BJ (cell line): ENCODE data around the gene TBXT. TPM values are rescaled to one million over a fixed set of nuclear protein-coding genes. Genes with fewer than 3 reads are reported as not detected.
"Not testable (repeated sequence)": the region's sequence is repeated elsewhere in the genome, so short reads cannot be mapped to it uniquely, and the experiment has no call there.

Experiments
- CTCF ChIA-PET: fragments of 350-600 bp; formaldehyde crosslinking; extraction: SDS; loops from one replicate; lab custom pipeline; 2021; ENCODE audit warnings: antibody characterized with exemption, inconsistent platforms; lab: Yijun Ruan, JAX
- POLR2A ChIA-PET: fragments of 300-600 bp; sonication (Branson Sonifier 250); formaldehyde crosslinking; extraction: SDS; loops from one replicate; lab custom pipeline; 2021; ENCODE audit warnings: antibody characterized with exemption; lab: Charles Lee
- DNase-seq: peaks from one replicate; pipeline ENCODE4 v3.0.0-alpha.2; 2011; ENCODE audit warnings: low read depth
- H3K27me3 ChIP-seq: 2 replicates; pipeline ENCODE4 v1.6.0; 2011; ENCODE audit warnings: low read length; ENCODE audit not compliant: control insufficient read depth, insufficient read depth
- H3K36me3 ChIP-seq: 2 replicates; pipeline ENCODE4 v1.5.1; 2011; ENCODE audit warnings: low read length; ENCODE audit not compliant: control insufficient read depth, insufficient read depth
- H3K4me3 ChIP-seq: 2 replicates; pipeline ENCODE4 v1.5.1; 2011; ENCODE audit warnings: low read depth, mild to moderate bottlenecking, control low read depth, low read length
- polyA plus RNA-seq: library from polyadenylated mRNA; depleted of rRNA; stranded (reverse); fragments of >200 nt; gene quantifications from 2 replicates; pipeline ENCODE4 v1.2.3, GENCODE V29; 2011
- TF ChIP-seq, protein P1 (sequence below): IDR thresholded peaks from 2 replicates; pipeline ENCODE4 v1.5.1; 2011; ENCODE audit warnings: low read depth, mild to moderate bottlenecking, control low read depth, inconsistent platforms, low read length, moderate library complexity; ENCODE audit not compliant: insufficient read depth

TBXT gene
- polyA plus RNA-seq, 1 experiment = not detected

DNA sequence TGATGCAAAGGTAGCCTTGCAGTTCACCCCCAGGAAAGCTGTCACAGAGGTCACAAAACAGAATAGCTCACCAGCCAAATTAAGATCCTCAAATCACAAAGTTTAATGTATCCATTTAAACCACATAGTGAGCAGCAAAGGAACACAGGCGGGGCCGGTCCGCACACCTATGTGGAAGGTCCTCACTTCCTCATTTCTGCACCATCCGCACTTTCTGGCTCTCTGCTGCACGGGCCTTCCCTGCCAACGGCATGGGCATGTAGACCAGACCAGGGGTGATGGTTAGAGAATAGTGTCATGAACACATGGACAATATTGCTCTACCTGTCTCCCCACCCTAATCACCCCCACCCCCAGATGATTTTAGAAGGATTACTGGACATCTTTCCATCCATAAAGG is 12.1 kb upstream of the TBXT start:
- no peak for DNase-seq
- POLR2A ChIA-PET = no interaction called here
- CTCF ChIA-PET = no interaction called here
- no peaks in the 10 kb centered on the region for H3K36me3 ChIP-seq
- H3K4me3 ChIP-seq = no peak overlapping the region
- TF ChIP-seq, protein P1, sequence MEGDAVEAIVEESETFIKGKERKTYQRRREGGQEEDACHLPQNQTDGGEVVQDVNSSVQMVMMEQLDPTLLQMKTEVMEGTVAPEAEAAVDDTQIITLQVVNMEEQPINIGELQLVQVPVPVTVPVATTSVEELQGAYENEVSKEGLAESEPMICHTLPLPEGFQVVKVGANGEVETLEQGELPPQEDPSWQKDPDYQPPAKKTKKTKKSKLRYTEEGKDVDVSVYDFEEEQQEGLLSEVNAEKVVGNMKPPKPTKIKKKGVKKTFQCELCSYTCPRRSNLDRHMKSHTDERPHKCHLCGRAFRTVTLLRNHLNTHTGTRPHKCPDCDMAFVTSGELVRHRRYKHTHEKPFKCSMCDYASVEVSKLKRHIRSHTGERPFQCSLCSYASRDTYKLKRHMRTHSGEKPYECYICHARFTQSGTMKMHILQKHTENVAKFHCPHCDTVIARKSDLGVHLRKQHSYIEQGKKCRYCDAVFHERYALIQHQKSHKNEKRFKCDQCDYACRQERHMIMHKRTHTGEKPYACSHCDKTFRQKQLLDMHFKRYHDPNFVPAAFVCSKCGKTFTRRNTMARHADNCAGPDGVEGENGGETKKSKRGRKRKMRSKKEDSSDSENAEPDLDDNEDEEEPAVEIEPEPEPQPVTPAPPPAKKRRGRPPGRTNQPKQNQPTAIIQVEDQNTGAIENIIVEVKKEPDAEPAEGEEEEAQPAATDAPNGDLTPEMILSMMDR = no peak
- H3K27me3 ChIP-seq = no peaks in the 10 kb centered on the region

GRCh38 chr6:166176106-166176505 is 8.5 kb upstream of the TBXT start:
- H3K27me3 ChIP-seq = no peaks in the 10 kb centered on the region
- TF ChIP-seq, protein P1 = no peak
- no peak for DNase-seq
- ChIA-PET CTCF (no interaction called here), POLR2A (no interaction called here)
- no peaks in the 10 kb centered on the region for H3K36me3 ChIP-seq
- H3K4me3 ChIP-seq = no peak overlapping the region

DNA sequence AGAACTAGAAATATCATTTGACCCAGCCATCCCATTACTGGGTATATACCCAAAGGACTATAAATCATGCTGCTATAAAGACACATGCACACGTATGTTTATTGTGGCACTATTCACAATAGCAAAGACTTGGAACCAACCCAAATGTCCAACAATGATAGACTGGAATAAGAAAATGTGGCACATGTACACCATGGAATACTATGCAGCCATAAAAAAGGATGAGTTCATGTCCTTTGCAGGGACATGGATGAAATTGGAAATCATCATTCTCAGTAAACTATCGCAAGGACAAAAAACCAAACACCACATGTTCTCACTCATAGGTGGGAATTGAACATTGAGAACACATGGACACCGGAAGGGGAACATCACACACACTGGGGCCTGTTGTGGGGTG is 7.4 kb upstream of the TBXT start:
- H3K27me3 ChIP-seq, CTCF ChIA-PET, POLR2A ChIA-PET, H3K36me3 ChIP-seq, DNase-seq, H3K4me3 ChIP-seq: not testable (repeated sequence)

- ChIA-PET CTCF (no interaction called here), POLR2A (no interaction called here)
- no peak for DNase-seq
- H3K27me3 ChIP-seq = 0 out of 2 replicates have a peak, but pooled peaks cover 2% of the 10 kb centered on the region
- TF ChIP-seq, protein P1 = no peak
- no peak overlapping the region for H3K4me3 ChIP-seq
- H3K36me3 ChIP-seq = no peaks in the 10 kb centered on the region
Observed at GRCh38 chr6:166174031-166174430, 6.4 kb upstream of the TBXT start.

DNA sequence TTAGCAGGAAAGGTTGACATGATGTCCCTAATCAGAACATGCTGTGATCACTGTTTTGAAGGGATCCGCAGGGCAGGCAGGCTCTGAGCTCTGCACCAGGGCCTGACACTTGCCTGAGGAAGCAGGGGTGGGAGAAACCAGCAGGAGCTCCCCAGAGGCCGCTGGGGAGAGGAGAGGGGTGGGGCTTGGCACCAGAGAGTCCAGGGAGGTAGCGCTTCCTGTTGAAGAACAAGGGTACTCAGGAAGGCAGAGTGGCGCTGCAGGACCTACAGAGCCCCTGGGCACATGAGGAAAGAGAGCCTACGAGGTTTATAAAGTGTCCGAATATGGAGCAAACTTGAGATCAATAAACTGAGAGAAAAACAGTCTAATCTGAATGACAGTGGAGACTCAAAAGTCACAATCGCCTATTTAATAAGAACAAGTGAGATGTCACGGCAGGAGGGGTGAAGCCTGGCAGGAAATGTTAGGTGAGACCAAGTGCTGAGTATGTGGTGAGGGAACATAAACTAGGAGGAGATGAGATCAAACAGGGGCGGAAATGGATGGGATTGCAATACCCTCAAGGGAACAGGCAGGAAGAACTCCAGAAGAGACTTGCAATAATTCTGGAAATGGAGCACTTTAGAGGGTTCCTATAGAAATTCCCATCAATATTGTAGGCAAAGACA is 5.8 kb upstream of the TBXT start:
- no peaks in the 10 kb centered on the region for H3K36me3 ChIP-seq
- ChIA-PET CTCF (no interaction called here), POLR2A (no interaction called here)
- no peak overlapping the region for H3K4me3 ChIP-seq
- peaks cover 4% of the 10 kb centered on the region; the same call in 1 of the 2 replicates for H3K27me3 ChIP-seq
- no peak for DNase-seq
- TF ChIP-seq, protein P1 = no peak

DNA sequence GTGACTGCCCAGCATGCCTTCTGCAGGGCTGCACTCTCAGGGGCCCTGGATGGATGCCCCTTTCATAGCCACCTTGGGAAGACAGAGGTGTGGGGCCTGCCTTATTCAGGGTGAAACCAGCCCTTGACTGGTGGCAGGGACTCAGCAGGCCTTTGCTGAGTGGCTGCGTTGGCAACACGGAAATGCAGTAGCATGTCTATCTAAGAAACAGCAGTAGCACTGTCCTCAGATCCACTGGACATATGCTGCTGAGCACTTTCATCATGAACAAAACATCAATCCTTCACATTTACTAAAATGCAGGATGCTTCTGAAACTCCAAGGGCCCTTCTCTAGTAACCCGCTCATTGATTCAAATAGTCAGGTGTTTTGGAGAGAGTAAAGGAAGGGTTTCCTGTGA is 4.9 kb upstream of the TBXT start:
- Histone ChIP-seq H3K4me3 (no peak overlapping the region), H3K27me3 (peaks cover 5% of the 10 kb centered on the region; the same call in 1 of the 2 replicates), H3K36me3 (no peaks in the 10 kb centered on the region)
- CTCF ChIA-PET = no interaction called here
- POLR2A ChIA-PET = no interaction called here
- TF ChIP-seq, protein P1 = no peak
- no peak for DNase-seq
